Activated CD4-positive, alpha-beta T cell treated with anti-CD3 and anti-CD28 coated beads for 48 hours (primary cell): ENCODE data around the gene SLC25A13.

Source experiments
- DNase-seq: peaks from one replicate; pipeline ENCODE4 v3.0.0-alpha.2; 2020

SLC25A13 gene

GRCh38 chr7:96151889-96152288, 170.0 kb downstream of the SLC25A13 start:
- DNase-seq: no peak

- no peak for DNase-seq
Measured at GRCh38 chr7:96144260-96144526, 177.7 kb downstream of the SLC25A13 start.

- DNase-seq: no peak
Measured at GRCh38 chr7:96143495-96144259, 178.2 kb downstream of the SLC25A13 start.

GRCh38 chr7:96136600-96137239, 185.2 kb downstream of the SLC25A13 start:
- DNase-seq: no peak

- DNase-seq: no peak
Measured at GRCh38 chr7:96135241-96135640, 186.7 kb downstream of the SLC25A13 start.

DNA sequence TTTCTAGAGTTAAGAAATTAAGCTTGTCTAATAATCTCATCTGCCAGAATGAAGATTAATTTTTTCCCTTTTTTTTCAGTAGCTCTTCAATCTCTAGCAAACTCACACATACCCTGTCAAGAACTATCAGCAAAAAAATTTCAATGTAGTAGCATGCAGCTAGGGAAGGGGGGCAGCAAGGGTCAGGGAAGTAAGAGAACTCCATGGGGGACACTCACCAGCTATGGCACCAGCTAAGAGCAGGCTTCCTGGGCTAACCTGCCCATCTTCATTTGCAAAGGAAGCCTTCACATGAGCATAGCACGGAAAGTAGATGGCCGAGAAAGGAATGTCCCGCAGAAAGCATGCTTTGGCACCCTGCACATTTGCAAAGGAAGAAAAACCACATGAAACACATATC, 190.4 kb downstream of the SLC25A13 start:
- DNase-seq: no peak

GRCh38 chr7:96127746-96128145, 194.2 kb downstream of the SLC25A13 start:
- no peak for DNase-seq

DNA sequence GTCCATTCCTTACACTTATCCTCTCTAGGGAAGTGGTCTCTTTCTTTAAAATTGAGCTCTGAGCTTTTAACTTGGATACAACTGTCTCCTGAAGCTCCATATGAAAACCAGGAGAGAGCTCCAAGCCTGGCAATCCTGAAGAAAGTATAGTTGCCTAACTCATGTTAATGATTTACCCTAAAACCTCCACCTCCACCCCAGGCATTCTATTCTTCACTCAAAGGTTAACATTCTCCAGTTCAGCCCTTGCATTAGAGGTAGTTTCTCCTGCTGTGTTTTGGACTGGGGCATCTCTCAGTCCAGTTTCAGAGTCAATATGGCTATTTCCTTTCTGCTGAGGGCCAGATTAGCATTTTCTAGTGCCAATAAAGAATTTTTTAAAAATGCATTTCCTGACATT, 195.5 kb downstream of the SLC25A13 start:
- DNase-seq: no peak

- DNase-seq: no peak
Measured at GRCh38 chr7:96122746-96123145, 199.2 kb downstream of the SLC25A13 start.

DNA sequence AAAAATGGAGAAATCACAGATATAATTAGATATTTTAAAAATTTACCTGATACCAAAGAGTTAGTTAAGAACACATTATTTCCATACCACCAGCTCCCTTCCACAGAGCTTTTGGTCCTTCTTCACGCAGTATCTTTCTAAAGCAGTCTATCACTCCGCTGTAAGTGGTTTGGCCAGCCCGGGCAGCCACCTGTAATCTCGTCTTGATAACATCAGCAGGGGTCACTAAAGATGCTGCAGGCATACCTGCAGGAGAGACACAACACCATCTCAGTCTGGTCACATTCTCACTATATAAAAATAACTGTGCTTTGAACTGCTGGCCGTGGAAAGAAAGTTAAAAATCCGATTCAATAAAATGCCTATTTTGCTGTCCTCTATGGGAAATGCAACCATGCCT, 200.1 kb downstream of the SLC25A13 start:
- DNase-seq: no peak

- no peak for DNase-seq
Measured at GRCh38 chr7:96120445-96121225, 201.3 kb downstream of the SLC25A13 start.

DNA sequence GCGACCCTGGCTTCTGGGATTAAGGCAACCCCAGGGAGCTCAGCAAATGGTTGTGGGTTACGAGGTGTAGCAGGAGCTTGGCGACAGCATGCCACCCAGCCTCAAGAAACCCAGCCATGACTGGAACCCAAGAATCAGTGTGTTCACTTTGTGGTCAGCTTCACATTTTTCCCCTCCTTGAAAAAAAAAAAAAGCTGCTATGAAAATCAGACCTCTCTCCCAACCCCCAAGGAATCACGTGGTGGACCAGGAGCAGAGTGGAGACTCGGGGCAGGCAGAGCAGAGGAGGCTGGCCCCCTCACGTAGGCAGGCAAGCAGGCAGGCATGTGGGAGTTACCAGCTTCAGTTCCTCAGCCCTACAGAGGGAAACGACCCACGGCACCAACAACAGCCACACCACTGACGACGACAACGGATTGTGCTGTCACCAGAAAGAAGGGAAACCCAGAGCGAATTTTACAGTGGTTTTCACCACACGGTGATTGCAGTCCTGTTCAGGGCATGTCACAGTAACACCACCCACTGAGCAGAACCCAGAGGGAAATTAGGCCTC, 203.4 kb downstream of the SLC25A13 start:
- DNase-seq: no peak

- DNase-seq: no peak
Measured at GRCh38 chr7:96116173-96116572, 205.7 kb downstream of the SLC25A13 start.

GRCh38 chr7:96114190-96114589, 207.7 kb downstream of the SLC25A13 start:
- DNase-seq: no peak

- no peak for DNase-seq
Measured at GRCh38 chr7:96111405-96111804, 210.5 kb downstream of the SLC25A13 start.

- no peak for DNase-seq
Measured at GRCh38 chr7:96104984-96105383, 216.9 kb downstream of the SLC25A13 start.

GRCh38 chr7:96102096-96102811, 219.6 kb downstream of the SLC25A13 start:
- DNase-seq: no peak

DNA sequence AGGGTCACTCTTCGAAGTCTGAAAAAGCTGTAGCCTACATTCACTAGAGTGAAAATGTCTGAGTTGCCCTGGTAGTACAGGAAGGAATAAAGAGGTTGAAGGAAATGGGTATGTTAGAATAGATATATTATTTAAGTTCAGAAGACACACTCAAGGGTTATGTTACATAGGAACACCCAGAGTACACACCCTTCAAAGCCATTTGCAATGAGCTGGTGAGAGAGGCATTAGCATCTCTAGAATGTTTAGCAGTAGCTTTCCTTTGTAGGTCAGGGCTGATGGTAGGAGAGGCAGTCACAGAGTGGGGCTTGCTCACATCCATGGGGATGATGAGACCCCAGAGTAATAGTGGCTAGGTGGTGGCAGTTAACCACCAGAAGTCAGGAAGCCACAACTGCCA, 221.2 kb downstream of the SLC25A13 start:
- DNase-seq: no peak

- no peak for DNase-seq
Measured at GRCh38 chr7:96097835-96098234, 224.1 kb downstream of the SLC25A13 start.

- DNase-seq: no peak
Measured at GRCh38 chr7:96093435-96093834, 228.5 kb downstream of the SLC25A13 start.

DNA sequence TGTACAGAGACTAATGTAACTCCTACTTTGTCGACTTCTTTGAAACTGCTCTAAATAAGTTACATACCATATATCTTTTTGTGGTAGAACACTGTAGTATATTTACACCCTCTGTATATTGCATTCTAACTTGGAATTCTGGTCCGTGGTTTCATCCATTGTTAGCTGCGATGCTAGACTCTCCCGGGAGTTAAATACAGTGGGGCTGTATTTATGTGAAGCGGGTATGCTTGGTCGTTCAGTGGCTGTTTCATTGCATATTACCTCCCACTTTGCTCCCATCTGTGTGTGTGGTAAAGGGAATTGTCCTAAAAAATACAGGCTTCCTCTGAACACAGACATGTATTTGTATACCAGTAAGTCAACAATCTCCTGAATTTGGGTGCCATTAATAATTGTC, 231.1 kb downstream of the SLC25A13 start:
- no peak for DNase-seq

DNA sequence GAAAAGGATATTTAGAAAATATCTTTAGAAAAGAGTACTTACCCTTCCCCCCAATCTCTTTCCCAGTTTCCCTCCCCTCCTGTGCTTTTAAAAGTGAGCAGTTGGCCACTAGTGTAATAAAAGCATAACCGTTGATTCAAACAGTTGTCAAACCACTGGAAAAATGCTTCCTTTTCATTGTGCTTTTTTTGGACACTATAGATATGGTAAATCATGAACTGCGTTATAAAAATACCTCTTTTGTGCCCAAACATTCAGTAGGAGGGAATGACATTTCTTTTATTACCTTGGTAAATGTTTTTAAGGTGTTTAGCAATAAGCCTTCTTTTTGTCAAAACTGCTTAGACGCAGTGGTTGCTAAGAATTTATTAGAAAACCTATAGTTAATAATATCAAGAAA, 232.4 kb downstream of the SLC25A13 start:
- no peak for DNase-seq

GRCh38 chr7:96088579-96088978, 233.3 kb downstream of the SLC25A13 start:
- no peak for DNase-seq
